Kidney capillary endothelial cell (primary cell): ENCODE measurements around the gene TLDC2.

Experiments
- DNase-seq: peaks from one replicate; pipeline ENCODE4 v3.0.0-alpha.2; 2018; ENCODE audit warnings: low spot score

Gene TLDC2

DNA sequence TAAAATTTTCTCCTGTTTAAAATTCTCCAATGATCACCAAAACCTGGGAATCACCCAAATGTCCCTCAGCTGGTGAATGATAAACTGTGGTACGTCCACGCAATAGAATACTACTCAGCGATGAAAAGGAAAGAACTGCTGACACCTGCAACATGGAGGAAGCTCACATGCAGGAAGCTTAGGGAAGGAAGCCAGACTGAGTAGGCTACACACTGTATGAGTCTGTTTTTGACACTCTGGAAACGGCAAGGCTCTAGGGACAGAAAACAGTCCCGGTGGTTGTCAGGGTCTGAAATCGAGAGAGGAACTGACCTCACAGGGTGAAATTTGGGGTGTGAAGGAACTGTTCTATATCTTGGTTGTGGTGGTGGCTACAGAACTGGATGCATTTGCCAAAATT is 25.2 kb upstream of the TLDC2 start:
- DNase-seq, result no peak

DNA sequence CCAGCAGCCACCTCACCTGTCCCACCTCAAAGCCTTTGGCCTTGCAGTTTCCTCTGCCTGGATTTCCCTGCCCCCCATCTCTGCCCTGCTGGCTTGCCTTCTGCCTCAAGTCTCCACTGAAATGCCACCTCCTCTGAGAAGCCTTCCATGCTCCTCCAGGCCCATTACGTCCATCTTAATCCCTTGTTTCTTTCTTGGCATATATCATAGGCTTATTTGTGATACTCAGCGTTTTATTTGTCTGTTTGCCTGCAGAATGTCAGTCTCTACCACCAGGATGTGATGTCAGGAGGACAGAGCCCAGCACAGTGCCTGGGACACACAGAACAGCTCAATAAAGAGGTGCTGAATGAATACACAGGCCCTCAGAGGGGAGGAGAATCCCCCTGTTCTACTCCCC is 24.4 kb upstream of the TLDC2 start:
- no peak for DNase-seq

- DNase-seq, result no peak
Measured at GRCh38 chr20:36852187-36852586, 23.8 kb upstream of the TLDC2 start.

DNA sequence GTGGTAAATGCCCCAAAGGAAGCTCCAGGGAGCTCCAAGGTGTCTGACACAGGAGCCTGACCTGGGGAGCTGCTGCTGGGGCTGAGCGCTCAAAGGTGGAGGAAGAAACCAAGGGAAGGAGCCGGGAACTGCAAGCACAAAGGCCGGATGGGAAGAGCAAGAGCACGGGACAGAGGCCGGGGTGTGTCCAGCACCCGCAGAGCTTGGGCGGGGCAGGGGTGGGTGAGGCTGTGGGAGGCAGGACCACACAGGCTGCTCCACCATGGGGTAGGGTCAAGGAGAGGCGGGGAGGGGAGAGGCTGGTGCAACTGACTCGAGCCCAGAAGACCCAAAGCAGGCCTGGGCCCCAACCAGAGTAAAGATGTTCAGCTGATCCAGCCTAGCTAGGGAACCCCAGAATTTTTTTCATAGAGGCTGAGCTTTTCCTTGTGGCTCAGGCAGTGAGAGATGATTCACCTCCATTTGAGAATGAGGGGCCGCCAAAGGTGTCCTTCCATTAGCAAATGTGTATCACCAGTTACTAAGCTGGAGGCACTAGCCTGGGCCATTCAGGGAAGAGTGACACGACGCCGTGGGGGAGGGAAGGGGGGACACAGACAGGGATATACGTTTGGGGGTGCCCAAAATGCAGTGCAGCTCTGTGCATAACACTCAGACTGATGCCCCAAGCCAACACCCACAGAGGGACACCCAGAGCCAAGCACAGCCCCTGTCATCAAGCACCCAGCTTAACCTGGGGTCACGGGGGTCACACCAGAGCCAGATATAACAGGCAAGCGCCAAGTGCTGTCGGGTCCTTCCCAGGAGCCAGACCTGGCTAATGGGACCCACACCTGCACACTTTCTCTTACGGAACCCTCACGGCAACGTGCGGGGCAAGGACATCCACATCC is 21.3 kb upstream of the TLDC2 start:
- peak; percentile 35 for DNase-seq

GRCh38 chr20:36855241-36855657 is 20.7 kb upstream of the TLDC2 start:
- no peak for DNase-seq

GRCh38 chr20:36856195-36856594 is 19.7 kb upstream of the TLDC2 start:
- DNase-seq, result no peak

DNA sequence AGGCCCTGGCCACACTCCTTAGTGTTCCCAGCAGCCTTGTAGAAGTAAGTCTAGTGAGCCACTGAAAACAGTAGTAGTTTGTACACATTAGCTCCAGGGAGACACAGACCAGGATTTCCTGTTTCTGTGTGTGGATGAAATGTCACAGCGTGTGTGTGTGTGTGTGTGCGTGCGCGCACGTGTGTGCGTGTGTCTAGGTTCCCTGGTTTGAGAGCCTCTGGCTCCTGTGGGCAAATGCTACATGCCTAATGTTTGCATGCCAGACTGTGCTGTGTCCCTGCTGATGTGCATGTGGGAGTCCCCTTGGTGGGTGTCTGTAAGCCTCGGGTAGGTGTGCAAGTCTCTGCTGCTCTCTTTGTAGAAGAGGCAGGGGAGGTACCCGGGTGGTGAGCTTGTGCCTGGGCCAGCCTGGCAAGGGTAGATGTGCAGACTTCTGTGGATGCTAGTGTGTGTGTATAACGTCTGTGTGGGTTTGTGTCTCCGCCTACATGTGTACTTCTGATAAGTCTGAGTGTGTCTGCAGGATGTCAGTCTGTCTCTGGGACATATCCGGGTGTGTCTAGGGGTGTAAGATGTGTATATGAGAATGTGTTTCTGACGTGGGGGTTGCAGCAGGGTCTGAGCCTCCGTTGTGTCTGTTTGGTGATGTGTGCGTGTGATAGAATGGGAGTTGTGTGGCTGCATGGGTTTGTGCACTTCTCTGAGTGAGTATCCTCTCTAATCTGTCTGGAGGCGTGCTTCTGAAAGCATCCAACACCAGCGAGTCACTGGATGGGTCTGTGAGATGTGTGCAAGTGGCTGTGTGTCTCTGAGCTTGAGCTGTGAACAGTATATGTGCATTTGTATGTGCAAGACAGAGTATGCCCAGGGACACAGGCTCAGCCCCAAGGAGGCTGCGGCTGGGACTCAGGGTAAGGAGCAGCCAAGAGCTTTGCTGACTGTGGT is 19.0 kb upstream of the TLDC2 start:
- DNase-seq, result peak; percentile 65

DNA sequence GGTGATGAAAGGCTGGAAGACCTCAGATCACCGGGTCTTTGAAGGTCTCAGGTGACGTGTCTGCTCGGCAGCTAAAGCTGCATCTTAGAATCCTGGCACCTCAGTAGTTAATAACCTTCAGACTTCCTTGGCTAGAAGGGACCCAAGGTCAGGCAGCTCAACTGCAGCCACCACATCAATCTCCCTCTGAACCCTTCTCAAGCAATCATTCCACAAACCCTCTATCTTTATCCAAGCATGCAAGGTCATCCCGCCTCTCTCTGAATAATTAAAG is 16.7 kb upstream of the TLDC2 start:
- DNase-seq, result no peak

GRCh38 chr20:36859700-36860330 is 16.1 kb upstream of the TLDC2 start:
- no peak for DNase-seq

DNA sequence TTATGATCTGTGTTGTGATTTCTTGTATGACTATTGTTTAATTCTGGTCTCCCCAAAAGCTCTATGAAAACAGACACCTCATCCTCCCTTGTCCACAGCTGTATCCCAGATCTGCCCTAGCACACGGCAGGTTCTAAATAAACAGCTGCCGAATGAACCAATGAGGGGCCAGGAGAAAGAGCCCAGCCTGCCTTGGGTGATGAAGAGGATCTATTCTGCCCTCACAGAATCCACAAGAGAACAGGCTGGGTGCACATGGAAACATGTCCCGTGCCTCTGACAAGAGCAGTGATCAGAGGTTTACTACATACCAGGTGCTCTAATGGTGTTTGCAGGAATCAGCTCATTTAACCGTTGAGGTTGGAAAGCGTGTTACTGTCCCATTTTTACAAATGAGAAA is 15.6 kb upstream of the TLDC2 start:
- no peak for DNase-seq

- DNase-seq, result no peak
Measured at GRCh38 chr20:36860811-36861624, 14.9 kb upstream of the TLDC2 start.

GRCh38 chr20:36861625-36861874 is 14.4 kb upstream of the TLDC2 start:
- no peak for DNase-seq

GRCh38 chr20:36861875-36862801 is 13.8 kb upstream of the TLDC2 start:
- DNase-seq, result peak; percentile 47

- DNase-seq, result no peak
Measured at GRCh38 chr20:36862857-36863668, 12.9 kb upstream of the TLDC2 start.

GRCh38 chr20:36865076-36865860 is 10.7 kb upstream of the TLDC2 start:
- DNase-seq, result no peak

DNA sequence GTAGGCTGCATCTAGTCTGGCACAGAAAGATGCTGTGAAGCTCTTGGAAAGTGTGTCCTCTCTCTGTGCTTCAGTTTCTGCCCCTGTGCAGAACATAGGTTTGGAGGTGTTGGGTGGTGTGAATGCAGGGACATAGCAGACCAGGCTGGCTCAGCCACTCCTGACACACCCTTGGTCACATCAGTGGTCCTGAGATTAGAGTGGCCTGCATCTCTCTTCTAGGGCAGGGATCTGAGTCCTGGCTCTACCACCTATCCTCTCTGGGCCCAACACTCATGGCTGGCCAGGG is 10.1 kb upstream of the TLDC2 start:
- no peak for DNase-seq

DNA sequence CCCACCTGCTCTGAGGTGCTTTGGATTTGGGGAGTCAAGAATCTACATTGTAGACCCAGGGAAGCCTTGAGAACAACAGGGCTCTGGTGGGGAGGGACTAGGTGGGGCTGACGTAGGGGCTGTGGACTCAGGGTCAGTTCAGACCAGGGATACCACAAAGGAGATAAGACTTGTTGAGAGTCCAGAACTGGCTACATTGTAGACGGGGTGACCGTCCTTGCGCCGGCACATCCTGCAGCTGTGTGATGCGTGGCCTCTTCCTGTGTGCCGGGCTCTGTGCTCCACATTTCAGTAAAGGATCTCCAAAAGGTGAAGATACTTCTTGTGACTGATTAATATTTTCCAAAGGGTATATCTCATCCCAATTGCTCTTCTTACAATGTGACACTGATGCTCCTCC is 9.8 kb upstream of the TLDC2 start:
- no peak for DNase-seq

DNA sequence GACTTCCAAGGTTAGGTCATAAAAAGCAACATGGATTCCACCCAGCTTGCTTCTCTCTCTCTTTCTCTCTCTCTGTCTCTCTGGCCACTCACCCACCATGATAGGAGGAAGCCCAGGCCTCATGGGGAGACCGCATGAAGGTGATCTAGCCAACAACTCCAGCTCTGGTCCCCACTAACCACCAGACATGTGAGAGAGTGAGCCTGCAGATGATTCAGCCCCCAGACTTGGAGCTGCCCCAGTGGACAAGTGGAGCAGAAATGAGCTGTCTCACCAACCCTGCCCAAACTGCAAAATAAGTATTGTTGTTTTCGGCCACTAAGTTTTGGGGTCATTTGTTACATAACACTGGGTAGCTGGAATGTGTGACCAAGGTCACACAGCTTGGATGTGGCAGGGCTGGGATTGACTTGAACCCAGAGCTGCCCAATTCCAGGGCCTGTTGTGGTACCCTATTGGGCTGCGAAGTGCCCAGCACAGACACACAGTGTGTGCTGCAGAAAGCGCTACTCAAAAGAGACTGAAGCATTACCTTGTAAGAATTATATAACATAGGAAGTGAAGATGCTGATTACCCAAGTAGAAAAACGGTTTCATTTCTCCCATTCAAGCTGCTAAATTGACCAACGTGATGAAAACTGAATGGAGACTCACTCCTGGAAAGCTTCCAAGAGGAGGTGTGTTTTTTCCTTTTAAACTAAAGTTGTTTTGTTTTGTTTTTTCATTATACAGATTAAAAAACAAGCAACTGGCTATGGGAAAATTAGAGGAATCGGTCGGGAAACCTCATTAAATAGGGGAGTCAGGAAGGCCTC is 9.1 kb upstream of the TLDC2 start:
- DNase-seq, result no peak
